NB4 (cell line): ENCODE data around the gene STAT5B.

Experiments used
- CTCF ChIP-seq: IDR thresholded peaks from one replicate; pipeline ENCODE4 v1.5.1; 2012; ENCODE audit warnings: low read depth, low read length
- MAX ChIP-seq: IDR thresholded peaks from 2 replicates; pipeline ENCODE4 v1.6.1; 2011; ENCODE audit warnings: low read depth, low read length
- POLR2A ChIP-seq: IDR thresholded peaks from 2 replicates; pipeline ENCODE4 v1.6.1; 2011; ENCODE audit warnings: mild to moderate bottlenecking; ENCODE audit not compliant: insufficient read length; ENCODE audit errors: extremely low read depth

- no peak for TF ChIP-seq CTCF
- no peak for TF ChIP-seq POLR2A
- TF ChIP-seq MAX: no peak
These were observed 43.0 kb downstream of the STAT5B start for GRCh38 chr17:42233156-42233555.
